Mesenchymal stem cell (in vitro differentiated cells and primary cell): ENCODE measurements around the gene FAM181A.

Experiments used
- DNase-seq: peaks from one replicate; pipeline ENCODE4 v3.0.0-alpha.2; 2013
- H2AFZ ChIP-seq: one replicate; pipeline ENCODE4 v1.6.1; 2013; ENCODE audit warnings: low read depth, mild to moderate bottlenecking, control low read depth, inconsistent platforms, low read length, moderate library complexity
- H2AK5ac ChIP-seq: 2 replicates; pipeline ENCODE4 v1.6.1; 2013; ENCODE audit warnings: low read length, moderate library complexity, mild to moderate bottlenecking, inconsistent platforms; ENCODE audit not compliant: severe bottlenecking
- H2BK120ac ChIP-seq: one replicate; pipeline ENCODE4 v1.6.1; 2013; ENCODE audit warnings: low read depth, mild to moderate bottlenecking, inconsistent platforms, low read length, moderate library complexity
- H2BK12ac ChIP-seq, 2 experiments: one replicate each; pipeline ENCODE4 v1.6.1; 2013; ENCODE audit warnings: inconsistent platforms in 2 of 2, low read length in 2 of 2, mild to moderate bottlenecking in 2 of 2, moderate library complexity in 2 of 2, control low read depth in 1 of 2
- H2BK15ac ChIP-seq: one replicate; pipeline ENCODE4 v1.6.1; 2013; ENCODE audit warnings: mild to moderate bottlenecking, low read depth, inconsistent platforms; ENCODE audit not compliant: poor library complexity, severe bottlenecking
- H2BK5ac ChIP-seq: 2 replicates; pipeline ENCODE4 v1.6.1; 2013; ENCODE audit warnings: low read depth, mild to moderate bottlenecking, low read length, control low read depth, inconsistent platforms; ENCODE audit not compliant: poor library complexity, severe bottlenecking
- H3K14ac ChIP-seq, 2 experiments: one replicate each; pipeline ENCODE4 v1.6.1; 2013; ENCODE audit warnings: inconsistent platforms in 2 of 2, low read length in 2 of 2, control low read depth in 1 of 2, mild to moderate bottlenecking in 1 of 2, moderate library complexity in 1 of 2
- H3K18ac ChIP-seq, 2 experiments: one replicate each; pipeline ENCODE4 v1.6.1; 2013; ENCODE audit warnings: inconsistent platforms in 2 of 2, low read length in 2 of 2, control low read depth in 1 of 2, low read depth in 1 of 2, mild to moderate bottlenecking in 1 of 2
- H3K23ac ChIP-seq, 2 experiments: one replicate each; pipeline ENCODE4 v1.6.1; 2013; ENCODE audit warnings: inconsistent platforms in 2 of 2, low read length in 2 of 2, mild to moderate bottlenecking in 2 of 2, moderate library complexity in 2 of 2, control low read depth in 1 of 2
- H3K27ac ChIP-seq: 2 replicates; pipeline ENCODE4 v1.5.1; 2013; ENCODE audit warnings: mild to moderate bottlenecking, moderate library complexity, low read length, control low read depth, inconsistent platforms; ENCODE audit not compliant: poor library complexity, severe bottlenecking
- H3K27me3 ChIP-seq, 2 experiments: 2 replicates each; pipeline versions ENCODE4 v1.6.1 to v1.7.0; 2013; ENCODE audit warnings: low read length in 2 of 2, mild to moderate bottlenecking in 2 of 2, moderate library complexity in 2 of 2, control low read depth in 1 of 2, inconsistent platforms in 1 of 2; ENCODE audit not compliant: control insufficient read depth in 1 of 2, insufficient read depth in 1 of 2
- H3K36me3 ChIP-seq, 2 experiments: 2 replicates each; pipeline versions ENCODE4 v1.6.1 to v1.7.0; 2013; ENCODE audit warnings: low read length in 2 of 2, control low read depth in 1 of 2, inconsistent platforms in 1 of 2, low read depth in 1 of 2, mild to moderate bottlenecking in 1 of 2; ENCODE audit not compliant: insufficient read depth in 2 of 2, control insufficient read depth in 1 of 2
- H3K4ac ChIP-seq, 2 experiments: one replicate each; pipeline ENCODE4 v1.6.1; 2013; ENCODE audit warnings: inconsistent platforms in 2 of 2, low read length in 2 of 2, mild to moderate bottlenecking in 2 of 2, moderate library complexity in 2 of 2, control low read depth in 1 of 2, low read depth in 1 of 2
- H3K4me1 ChIP-seq: 2 replicates; pipeline ENCODE4 v1.6.1; 2013; ENCODE audit warnings: low read depth, low read length, control low read depth; ENCODE audit not compliant: control insufficient read depth, insufficient read depth
- H3K4me2 ChIP-seq: 2 replicates; pipeline ENCODE4 v1.6.1; 2013; ENCODE audit warnings: low read length, mild to moderate bottlenecking, inconsistent platforms; ENCODE audit not compliant: poor library complexity, severe bottlenecking
- H3K4me3 ChIP-seq, 2 experiments: 2 replicates each; pipeline versions ENCODE4 v1.5.1 to v1.7.0; 2013; ENCODE audit warnings: low read length in 2 of 2, mild to moderate bottlenecking in 2 of 2, control low read depth in 1 of 2, low read depth in 1 of 2; ENCODE audit not compliant: insufficient read depth in 1 of 2
- H3K79me1 ChIP-seq: replicated peaks from 2 replicates; pipeline ENCODE4 v1.6.1; 2013; ENCODE audit warnings: mild to moderate bottlenecking, control low read depth, low read length, inconsistent platforms; ENCODE audit not compliant: poor library complexity, severe bottlenecking
- H3K9ac ChIP-seq: 2 replicates; pipeline ENCODE4 v1.7.0; 2013; ENCODE audit warnings: mild to moderate bottlenecking, low read length, moderate library complexity
- H3K9me3 ChIP-seq: 2 replicates; pipeline ENCODE4 v1.7.0; 2013; ENCODE audit warnings: mild to moderate bottlenecking, low read length; ENCODE audit not compliant: control insufficient read depth
- H4K8ac ChIP-seq: one replicate; pipeline ENCODE4 v1.6.1; 2013; ENCODE audit warnings: inconsistent platforms, mild to moderate bottlenecking, low read length, moderate library complexity
- H4K91ac ChIP-seq: one replicate; pipeline ENCODE4 v1.6.1; 2013; ENCODE audit warnings: mild to moderate bottlenecking, low read length, inconsistent platforms
- WGBS: methylation state at CpG from one replicate; pipeline ENCODE4 v1.1.7; 2013; ENCODE audit warnings: mixed read lengths; 5-methylcytosine and 5-hydroxymethylcytosine counted together

FAM181A gene

DNA sequence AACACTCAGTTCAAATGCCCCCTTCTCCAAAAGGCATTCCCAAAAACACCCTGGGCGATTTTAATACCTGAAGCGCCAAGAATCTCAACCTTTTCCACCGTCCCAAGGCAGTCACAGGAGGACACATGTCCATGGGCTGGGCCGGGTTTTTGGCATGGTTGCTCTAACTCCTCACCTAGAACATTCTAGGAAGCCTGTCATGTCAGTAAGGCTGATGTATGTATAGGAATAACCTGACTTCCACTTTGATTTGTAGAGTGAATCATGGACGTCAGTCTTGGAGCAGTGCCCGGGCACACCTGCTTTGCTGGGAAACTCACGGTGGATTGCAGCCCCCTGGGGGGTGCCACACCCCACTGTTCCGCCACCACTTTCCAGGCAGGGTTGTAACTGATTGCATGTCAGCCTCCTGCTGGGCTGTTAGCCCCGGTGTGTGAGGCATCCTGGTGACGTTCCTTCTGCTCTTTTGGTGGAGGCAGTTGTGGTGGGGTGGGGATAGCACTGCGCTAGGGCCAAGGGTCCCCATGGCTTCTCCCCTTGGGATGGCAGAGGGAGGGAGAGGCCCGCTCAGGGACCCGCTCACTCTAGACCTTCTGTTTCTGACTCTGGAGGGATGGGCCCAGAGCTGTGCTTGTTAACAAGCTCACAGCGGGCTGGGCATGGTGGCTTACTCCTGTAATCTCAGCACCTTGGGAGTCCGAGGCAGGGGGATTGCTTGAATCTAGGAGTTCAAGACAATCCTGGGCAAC is 35.2 kb upstream of the FAM181A start:
- Histone ChIP-seq H3K4me2 (no peak overlapping the region), H2BK120ac (no peak overlapping the region), H2BK15ac (no peak overlapping the region), H4K91ac (no peak overlapping the region), H3K9me3 (no peaks in the 10 kb centered on the region), H3K23ac (no peak overlapping the region), H2BK12ac (no peak overlapping the region), H2BK5ac (no peak overlapping the region), H2AK5ac (no peak overlapping the region), H2AFZ (no peak overlapping the region), H3K4ac (no peak overlapping the region), H3K4me3 (no peak overlapping the region), H3K36me3 (no peaks in the 10 kb centered on the region), H4K8ac (no peak overlapping the region), H3K79me1 (no peaks in the 10 kb centered on the region), H3K27ac (no peak overlapping the region), H3K4me1 (peaks cover 3% of the 10 kb centered on the region), H3K14ac (no peak overlapping the region), H3K9ac (no peak overlapping the region), H3K18ac (no peak overlapping the region), H3K27me3 (peaks cover 41 to 61% of the 10 kb centered on the region in 2 experiments)
- no peak for DNase-seq
- WGBS, result 69% methylated on average over 14 of the region's 15 CpGs

DNA sequence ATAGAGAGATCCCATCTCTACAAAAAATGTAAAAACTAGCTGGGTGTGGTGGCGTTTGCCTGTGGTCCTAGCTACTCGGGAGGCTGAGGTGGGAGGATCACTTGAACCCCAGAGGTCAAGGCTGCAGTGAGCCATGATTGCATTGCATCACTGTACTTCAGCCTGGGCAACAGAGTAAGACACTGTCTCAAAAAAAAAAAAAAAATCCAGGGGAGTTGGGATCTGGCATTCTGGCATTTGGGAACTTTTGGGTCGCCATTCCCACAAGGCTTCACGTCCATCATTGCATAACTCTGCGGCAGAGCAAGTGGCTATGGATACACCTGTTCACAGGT is 34.7 kb upstream of the FAM181A start:
- peaks cover 3% of the 10 kb centered on the region for H3K4me1 ChIP-seq

DNA sequence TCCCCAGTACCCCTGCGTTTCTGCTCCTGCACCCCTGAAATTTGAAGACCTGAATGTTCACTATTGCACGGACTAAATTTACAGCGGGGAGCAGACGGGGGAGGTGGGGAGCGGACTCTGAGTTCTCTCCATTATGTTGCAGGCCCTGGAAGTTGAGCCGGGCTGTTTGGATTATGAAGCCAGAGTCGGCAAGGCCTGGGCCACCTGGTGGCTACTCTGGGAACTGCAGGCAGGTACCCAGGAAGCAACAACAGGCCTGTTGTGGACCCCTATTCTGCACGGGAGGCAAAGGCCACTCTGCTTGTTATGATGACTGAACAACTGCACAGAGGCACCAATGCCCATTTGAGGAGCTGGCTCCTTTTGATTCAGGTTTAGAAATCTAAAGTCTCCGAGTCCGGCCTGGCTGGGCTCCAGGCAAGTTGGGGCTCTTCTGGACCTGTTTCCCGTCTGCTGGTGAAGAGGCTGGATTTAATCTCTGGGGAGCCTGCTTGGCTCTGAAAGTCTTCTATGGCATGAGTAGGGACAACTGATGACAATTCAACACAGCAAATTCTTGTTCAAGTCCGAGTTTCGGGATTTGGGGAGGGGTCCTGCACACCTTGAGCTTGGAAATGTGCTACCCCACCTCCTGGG is 34.1 kb upstream of the FAM181A start:
- no peaks in the 10 kb centered on the region for H3K36me3 ChIP-seq
- H2BK5ac ChIP-seq, result no peak overlapping the region
- H3K4me3 ChIP-seq, result peak overlapping the region in 1 of 2 experiments; percentile 41
- H2BK120ac ChIP-seq, result no peak overlapping the region
- no peak overlapping the region for H3K4me2 ChIP-seq
- H2AK5ac ChIP-seq, result no peak overlapping the region
- H2AFZ ChIP-seq, result no peak overlapping the region
- H2BK15ac ChIP-seq, result no peak overlapping the region
- DNase-seq, result peak; percentile 39
- no peak overlapping the region for H3K23ac ChIP-seq
- no peak overlapping the region for H3K14ac ChIP-seq
- peaks cover 3% of the 10 kb centered on the region for H3K4me1 ChIP-seq
- no peak overlapping the region for H3K4ac ChIP-seq
- H2BK12ac ChIP-seq, result no peak overlapping the region
- H3K27ac ChIP-seq, result no peak overlapping the region
- peaks cover 46 to 61% of the 10 kb centered on the region in 2 experiments for H3K27me3 ChIP-seq
- H3K9me3 ChIP-seq, result no peaks in the 10 kb centered on the region
- WGBS, result 44% methylated on average over 13 of the region's 13 CpGs
- H3K79me1 ChIP-seq, result no peaks in the 10 kb centered on the region
- peak overlapping the region; percentile 24 for H3K9ac ChIP-seq
- no peak overlapping the region for H4K91ac ChIP-seq
- H4K8ac ChIP-seq, result no peak overlapping the region
- no peak overlapping the region for H3K18ac ChIP-seq

More for the DNA sequence above, 34.7 kb upstream of the FAM181A start:
- no peak overlapping the region for H2BK5ac ChIP-seq
- no peak overlapping the region for H3K4me3 ChIP-seq
- no peak overlapping the region for H3K14ac ChIP-seq
- H3K18ac ChIP-seq, result no peak overlapping the region
- H2BK12ac ChIP-seq, result no peak overlapping the region
- no peaks in the 10 kb centered on the region for H3K79me1 ChIP-seq
- no peak overlapping the region for H3K23ac ChIP-seq
- peaks cover 43 to 60% of the 10 kb centered on the region in 2 experiments for H3K27me3 ChIP-seq
- no peak overlapping the region for H2BK120ac ChIP-seq
- no peak overlapping the region for H3K4me2 ChIP-seq
- no peak overlapping the region for H2AFZ ChIP-seq
- H2AK5ac ChIP-seq, result no peak overlapping the region
- no peak overlapping the region for H4K8ac ChIP-seq
- H2BK15ac ChIP-seq, result no peak overlapping the region
- no peak overlapping the region for H4K91ac ChIP-seq
- no peak overlapping the region for H3K9ac ChIP-seq
- no peak overlapping the region for H3K27ac ChIP-seq
- H3K9me3 ChIP-seq, result no peaks in the 10 kb centered on the region
- no peak for DNase-seq
- 78% methylated on average over 5 of the region's 5 CpGs for whole genome bisulfite sequencing
- no peaks in the 10 kb centered on the region for H3K36me3 ChIP-seq
- H3K4ac ChIP-seq, result no peak overlapping the region

DNA sequence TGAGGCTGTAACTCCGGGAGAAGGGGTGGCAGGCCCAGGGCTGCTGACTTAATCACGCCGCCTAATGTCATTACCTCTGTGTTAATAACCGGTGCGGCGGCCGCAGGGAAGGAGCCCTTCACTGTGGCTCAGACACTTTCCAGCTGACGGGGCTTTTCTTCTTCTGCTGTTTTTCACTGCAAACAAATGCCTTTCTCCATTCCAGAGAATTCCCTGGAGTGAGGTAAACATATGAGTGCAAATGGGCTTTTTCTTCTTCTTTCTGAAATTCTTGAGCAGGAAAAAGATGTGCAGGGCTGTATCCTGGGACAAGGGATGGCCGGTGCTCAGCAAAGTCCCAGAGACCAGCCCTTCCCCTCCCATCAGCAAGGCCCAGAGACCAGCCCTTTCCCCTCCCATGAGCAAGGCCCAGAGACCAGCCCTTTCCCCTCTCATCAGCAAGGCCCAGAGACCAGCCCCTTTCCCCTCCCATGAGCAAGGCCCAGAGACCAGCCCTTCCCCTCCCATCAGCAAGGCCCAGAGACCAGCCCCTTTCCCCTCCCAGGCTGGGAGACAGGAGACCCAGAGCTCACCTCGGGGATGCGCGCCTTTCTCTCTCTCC is 33.4 kb upstream of the FAM181A start:
- H3K4me3 ChIP-seq, result peak overlapping the region in 1 of 2 experiments; percentile 41
- H2AFZ ChIP-seq, result no peak overlapping the region
- no peak for DNase-seq
- H3K23ac ChIP-seq, result no peak overlapping the region
- H4K91ac ChIP-seq, result no peak overlapping the region
- no peak overlapping the region for H3K4ac ChIP-seq
- H2BK5ac ChIP-seq, result no peak overlapping the region
- H2AK5ac ChIP-seq, result no peak overlapping the region
- no peaks in the 10 kb centered on the region for H3K9me3 ChIP-seq
- peaks cover 42 to 58% of the 10 kb centered on the region in 2 experiments for H3K27me3 ChIP-seq
- peaks cover 3% of the 10 kb centered on the region for H3K4me1 ChIP-seq
- H3K79me1 ChIP-seq, result no peaks in the 10 kb centered on the region
- no peak overlapping the region for H2BK120ac ChIP-seq
- no peak overlapping the region for H3K18ac ChIP-seq
- H3K27ac ChIP-seq, result no peak overlapping the region
- peak overlapping the region; percentile 24 for H3K9ac ChIP-seq
- no peak overlapping the region for H3K4me2 ChIP-seq
- no peak overlapping the region for H3K14ac ChIP-seq
- WGBS, result 51% methylated on average over 11 of the region's 12 CpGs
- no peaks in the 10 kb centered on the region for H3K36me3 ChIP-seq
- no peak overlapping the region for H2BK12ac ChIP-seq
- no peak overlapping the region for H4K8ac ChIP-seq
- H2BK15ac ChIP-seq, result no peak overlapping the region
